GM18909 (cell line): ENCODE results near the gene KLRC3.
"Not testable (repeated sequence)": the region's sequence is repeated elsewhere in the genome, so short reads cannot be mapped to it uniquely, and the experiment has no call there.

Experiments
- ATAC-seq: cut with Tn5 transposase; IDR thresholded peaks from one replicate; pipeline ENCODE4 v1.9.1; 2021; ENCODE audit warnings: mild to moderate bottlenecking; ENCODE audit not compliant: unreplicated experiment, poor library complexity

The KLRC3 gene

GRCh38 chr12:10420334-10420733 is at the start of gene KLRC3:
TSS of gene KLRC3 (minus strand) at chr12:10420595. CDS start at chr12:10420550, 45 bp downstream.
- not testable (repeated sequence) for ATAC-seq

GRCh38 chr12:10469701-10470100 is 49.3 kb upstream of the KLRC3 start:
- ATAC-seq: no peak

- ATAC-seq: no peak
These were observed 45.9 kb upstream of the KLRC3 start for GRCh38 chr12:10466311-10466710.

GRCh38 chr12:10457760-10458159 is 37.4 kb upstream of the KLRC3 start:
- ATAC-seq: no peak

- ATAC-seq: no peak
These were observed 36.5 kb upstream of the KLRC3 start for GRCh38 chr12:10456856-10457255.

GRCh38 chr12:10455766-10456165 is 35.4 kb upstream of the KLRC3 start:
- no peak for ATAC-seq

GRCh38 chr12:10454531-10454930 is 34.1 kb upstream of the KLRC3 start:
- ATAC-seq: no peak

- ATAC-seq: no peak
These were observed 32.8 kb upstream of the KLRC3 start, which contains the start of gene KLRC1 for GRCh38 chr12:10453156-10453555. TSS of gene KLRC1 (minus strand) at chr12:10453377. CDS start at chr12:10451156, 2,221 bp downstream.

GRCh38 chr12:10448236-10448635 is 27.8 kb upstream of the KLRC3 start:
- no peak for ATAC-seq

- ATAC-seq: not testable (repeated sequence)
These were observed 25.7 kb upstream of the KLRC3 start for GRCh38 chr12:10446052-10446451.

GRCh38 chr12:10441144-10441543 is 20.7 kb upstream of the KLRC3 start:
- ATAC-seq: not testable (repeated sequence)

- ATAC-seq: not testable (repeated sequence)
These were observed 19.3 kb upstream of the KLRC3 start for GRCh38 chr12:10439608-10440274.

GRCh38 chr12:10437601-10438000 is 17.2 kb upstream of the KLRC3 start:
- not testable (repeated sequence) for ATAC-seq

GRCh38 chr12:10435816-10436215 is 15.4 kb upstream of the KLRC3 start, which contains the start of gene KLRC2:
TSS of gene KLRC2 (minus strand) at chr12:10436010. CDS start at chr12:10435986, 24 bp downstream.
- not testable (repeated sequence) for ATAC-seq

- not testable (repeated sequence) for ATAC-seq
These were observed 10.2 kb upstream of the KLRC3 start for GRCh38 chr12:10430623-10431022.

- ATAC-seq: not testable (repeated sequence)
These were observed 5.5 kb upstream of the KLRC3 start for GRCh38 chr12:10425938-10426337.

- ATAC-seq: not testable (repeated sequence)
These were observed 4.0 kb upstream of the KLRC3 start for GRCh38 chr12:10424260-10424899.

GRCh38 chr12:10422159-10422558 is 1.8 kb upstream of the KLRC3 start:
- ATAC-seq: not testable (repeated sequence)

- no peak for ATAC-seq
These were observed 11.0 kb downstream of the KLRC3 start, which contains the start of gene KLRC4 for GRCh38 chr12:10409392-10409791. TSS of gene KLRC4 (minus strand) at chr12:10409757. CDS start at chr12:10409575, 182 bp downstream.

- no peak for ATAC-seq
These were observed 11.6 kb downstream of the KLRC3 start for GRCh38 chr12:10408842-10409241.

GRCh38 chr12:10406725-10407124 is 13.7 kb downstream of the KLRC3 start:
- ATAC-seq: no peak
